Neural cell (in vitro differentiated cells): ENCODE measurements around the gene SLC31A1. TPM values are rescaled to one million over a fixed set of nuclear protein-coding genes. Genes with fewer than 3 reads are reported as not detected.

Source experiments
- H2AFZ ChIP-seq: fragments of 200-600, 300-800 bp; sonication (generic), shearing (Covaris generic); 2 replicates; pipeline ENCODE4 v1.6.0; 2014; ENCODE audit warnings: low read depth, mild to moderate bottlenecking, antibody characterized with exemption, low read length, moderate library complexity
- H3F3A ChIP-seq: fragments of 200-600 bp; shearing (Covaris generic); 2 replicates; pipeline ENCODE4 v1.6.1; 2016; ENCODE audit warnings: mild to moderate bottlenecking, moderate library complexity, mixed read lengths, antibody characterized with exemption, low read length; ENCODE audit not compliant: insufficient read depth, poor library complexity, severe bottlenecking
- H3K27ac ChIP-seq: fragments of 200-600, 300-800 bp; sonication (generic), shearing (Covaris generic); 2 replicates; pipeline ENCODE4 v1.5.1; 2014; ENCODE audit warnings: mild to moderate bottlenecking, low read length, moderate library complexity
- H3K27me3 ChIP-seq: fragments of 300-800, 200-600 bp; sonication (generic), shearing (Covaris generic); 2 replicates; pipeline ENCODE4 v1.6.0; 2014; ENCODE audit warnings: mild to moderate bottlenecking, low read depth, low read length, moderate library complexity; ENCODE audit not compliant: insufficient read depth
- H3K36me3 ChIP-seq: fragments of 300-800, 200-600 bp; sonication (generic), shearing (Covaris generic); 2 replicates; pipeline ENCODE4 v1.5.1; 2014; ENCODE audit warnings: mild to moderate bottlenecking, antibody characterized with exemption, low read length, moderate library complexity; ENCODE audit not compliant: insufficient read depth
- H3K4me2 ChIP-seq: fragments of 300-800, 200-600 bp; sonication (generic), shearing (Covaris generic); 2 replicates; pipeline ENCODE4 v1.6.0; 2014; ENCODE audit warnings: mild to moderate bottlenecking, low read length
- H3K4me3 ChIP-seq: fragments of 300-800, 200-600 bp; sonication (generic), shearing (Covaris generic); 2 replicates; pipeline ENCODE4 v1.5.1; 2014; ENCODE audit warnings: mild to moderate bottlenecking, low read length, moderate library complexity
- H3K79me2 ChIP-seq: fragments of 200-600 bp; shearing (Covaris generic); replicated peaks from 2 replicates; pipeline ENCODE4 v1.6.0; 2014; ENCODE audit warnings: mild to moderate bottlenecking, low read length, moderate library complexity; ENCODE audit not compliant: insufficient read depth
- H3K9ac ChIP-seq: fragments of 300-800, 200-600 bp; sonication (generic), shearing (Covaris generic); 2 replicates; pipeline ENCODE4 v1.6.1; 2016; ENCODE audit warnings: mild to moderate bottlenecking, low read length, mixed read lengths
- H3K9me2 ChIP-seq: fragments of 200-600 bp; shearing (Covaris generic); 2 replicates; pipeline ENCODE4 v1.6.1; 2016; ENCODE audit warnings: mild to moderate bottlenecking, low read length, mixed read lengths; ENCODE audit not compliant: insufficient read depth
- H3K9me3 ChIP-seq: fragments of 200-600, 300-800 bp; sonication (generic), shearing (Covaris generic); 2 replicates; pipeline ENCODE4 v1.6.1; 2016; ENCODE audit warnings: mild to moderate bottlenecking, mixed run types, low read length, moderate library complexity, mixed read lengths
- H4K20me1 ChIP-seq: fragments of 200-600 bp; shearing (Covaris generic); 2 replicates; pipeline ENCODE4 v1.6.1; 2016; ENCODE audit warnings: mild to moderate bottlenecking, mixed run types; ENCODE audit not compliant: insufficient read depth
- EP300 ChIP-seq: fragments of 450-650 bp; conservative IDR thresholded peaks from 2 replicates; pipeline ENCODE4 v1.6.1; 2014; ENCODE audit warnings: antibody characterized with exemption, mild to moderate bottlenecking, moderate library complexity; ENCODE audit not compliant: poor library complexity, severe bottlenecking
- EZH2 ChIP-seq: fragments of 200-600, 300-800 bp; shearing (Covaris generic), sonication (generic); IDR thresholded peaks from 2 replicates; pipeline ENCODE4 v1.6.1; 2014; ENCODE audit warnings: antibody characterized with exemption, low read length, borderline replicate concordance, mild to moderate bottlenecking; ENCODE audit not compliant: insufficient read depth, poor library complexity, severe bottlenecking
- MXI1 ChIP-seq: fragments of 450-650 bp; conservative IDR thresholded peaks from 2 replicates; pipeline ENCODE4 v1.6.1; 2014; ENCODE audit warnings: antibody characterized with exemption, mild to moderate bottlenecking; ENCODE audit not compliant: poor library complexity, severe bottlenecking
- POLR2AphosphoS5 ChIP-seq: IDR thresholded peaks from 2 replicates; pipeline ENCODE4 v1.6.1; 2012
- RAD21 ChIP-seq: fragments of 450-650 bp; conservative IDR thresholded peaks from 2 replicates; pipeline ENCODE4 v1.6.1; 2014; ENCODE audit warnings: antibody characterized with exemption, mild to moderate bottlenecking, moderate library complexity
- SMC3 ChIP-seq: fragments of 450-650 bp; conservative IDR thresholded peaks from 2 replicates; pipeline ENCODE4 v1.6.1; 2014; ENCODE audit warnings: antibody characterized with exemption, mild to moderate bottlenecking, moderate library complexity; ENCODE audit not compliant: poor library complexity
- TAF1 ChIP-seq: IDR thresholded peaks from 2 replicates; pipeline ENCODE4 v1.6.1; 2012; ENCODE audit warnings: low read depth
- polyA plus RNA-seq: library from polyadenylated mRNA; depleted of rRNA; stranded (reverse); fragments of >200 nt; gene quantifications from 2 replicates; pipeline ENCODE4 v1.2.3, GENCODE V29; 2014
- TF ChIP-seq, protein P1 (sequence below): fragments of 450-650 bp; IDR thresholded peaks from 2 replicates; pipeline ENCODE4 v1.5.1; 2014; ENCODE audit warnings: antibody characterized with exemption, mild to moderate bottlenecking, moderate library complexity; ENCODE audit not compliant: poor library complexity, severe bottlenecking
- TF ChIP-seq, protein P2 (sequence below): IDR thresholded peaks from 2 replicates; pipeline ENCODE4 v1.6.1; 2012; ENCODE audit warnings: borderline replicate concordance

The SLC31A1 gene
- polyA plus RNA-seq, 1 donor from 2014 or later = 7.4 TPM

DNA sequence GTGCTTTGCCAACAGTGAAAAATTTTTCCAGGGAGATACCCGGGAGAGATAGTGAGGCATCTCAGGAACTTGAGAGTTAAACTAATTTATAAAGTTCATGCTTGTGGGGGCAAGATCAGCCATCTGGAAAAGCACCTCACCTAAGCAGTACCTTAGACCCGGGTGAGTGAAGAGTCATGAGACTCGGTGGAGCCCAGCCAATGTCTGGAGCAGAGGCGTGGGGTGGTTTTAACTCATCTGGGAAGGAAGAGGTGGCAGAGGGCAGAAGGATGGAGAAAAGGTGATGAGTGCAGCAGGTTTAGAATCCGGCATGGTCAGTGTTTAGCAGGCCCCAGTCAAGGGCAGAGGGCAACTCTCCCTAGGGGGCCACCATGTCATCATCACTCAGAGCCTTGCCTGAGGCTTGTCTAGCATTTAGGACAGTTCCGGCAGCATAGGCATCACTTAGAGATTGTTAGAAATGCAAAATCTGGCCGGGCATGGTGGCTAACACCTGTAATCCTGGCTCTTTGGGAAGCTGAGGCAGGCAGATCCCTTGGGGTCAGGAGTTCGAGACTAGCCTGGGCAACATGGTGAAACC is 86.1 kb downstream of the SLC31A1 start:
- no peaks in the 10 kb centered on the region for H3K27me3 ChIP-seq
- H3K79me2 ChIP-seq = no peaks in the 10 kb centered on the region
- H3K4me3 ChIP-seq = no peak overlapping the region
- H2AFZ ChIP-seq = no peak overlapping the region
- H3K27ac ChIP-seq = no peak overlapping the region
- no peaks in the 10 kb centered on the region for H3F3A ChIP-seq
- no peaks in the 10 kb centered on the region for H4K20me1 ChIP-seq
- H3K9ac ChIP-seq = no peak overlapping the region
- H3K9me2 ChIP-seq = no peaks in the 10 kb centered on the region
- no peak overlapping the region for H3K4me2 ChIP-seq
- no peaks in the 10 kb centered on the region for H3K9me3 ChIP-seq
- H3K36me3 ChIP-seq = no peaks in the 10 kb centered on the region
- TF ChIP-seq EP300 (no peak), SMC3 (no peak), MXI1 (no peak), POLR2AphosphoS5 (no peak), RAD21 (no peak), EZH2 (no peak), TAF1 (no peak)
- TF ChIP-seq, protein P1, sequence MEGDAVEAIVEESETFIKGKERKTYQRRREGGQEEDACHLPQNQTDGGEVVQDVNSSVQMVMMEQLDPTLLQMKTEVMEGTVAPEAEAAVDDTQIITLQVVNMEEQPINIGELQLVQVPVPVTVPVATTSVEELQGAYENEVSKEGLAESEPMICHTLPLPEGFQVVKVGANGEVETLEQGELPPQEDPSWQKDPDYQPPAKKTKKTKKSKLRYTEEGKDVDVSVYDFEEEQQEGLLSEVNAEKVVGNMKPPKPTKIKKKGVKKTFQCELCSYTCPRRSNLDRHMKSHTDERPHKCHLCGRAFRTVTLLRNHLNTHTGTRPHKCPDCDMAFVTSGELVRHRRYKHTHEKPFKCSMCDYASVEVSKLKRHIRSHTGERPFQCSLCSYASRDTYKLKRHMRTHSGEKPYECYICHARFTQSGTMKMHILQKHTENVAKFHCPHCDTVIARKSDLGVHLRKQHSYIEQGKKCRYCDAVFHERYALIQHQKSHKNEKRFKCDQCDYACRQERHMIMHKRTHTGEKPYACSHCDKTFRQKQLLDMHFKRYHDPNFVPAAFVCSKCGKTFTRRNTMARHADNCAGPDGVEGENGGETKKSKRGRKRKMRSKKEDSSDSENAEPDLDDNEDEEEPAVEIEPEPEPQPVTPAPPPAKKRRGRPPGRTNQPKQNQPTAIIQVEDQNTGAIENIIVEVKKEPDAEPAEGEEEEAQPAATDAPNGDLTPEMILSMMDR = no peak
- TF ChIP-seq, protein P2, sequence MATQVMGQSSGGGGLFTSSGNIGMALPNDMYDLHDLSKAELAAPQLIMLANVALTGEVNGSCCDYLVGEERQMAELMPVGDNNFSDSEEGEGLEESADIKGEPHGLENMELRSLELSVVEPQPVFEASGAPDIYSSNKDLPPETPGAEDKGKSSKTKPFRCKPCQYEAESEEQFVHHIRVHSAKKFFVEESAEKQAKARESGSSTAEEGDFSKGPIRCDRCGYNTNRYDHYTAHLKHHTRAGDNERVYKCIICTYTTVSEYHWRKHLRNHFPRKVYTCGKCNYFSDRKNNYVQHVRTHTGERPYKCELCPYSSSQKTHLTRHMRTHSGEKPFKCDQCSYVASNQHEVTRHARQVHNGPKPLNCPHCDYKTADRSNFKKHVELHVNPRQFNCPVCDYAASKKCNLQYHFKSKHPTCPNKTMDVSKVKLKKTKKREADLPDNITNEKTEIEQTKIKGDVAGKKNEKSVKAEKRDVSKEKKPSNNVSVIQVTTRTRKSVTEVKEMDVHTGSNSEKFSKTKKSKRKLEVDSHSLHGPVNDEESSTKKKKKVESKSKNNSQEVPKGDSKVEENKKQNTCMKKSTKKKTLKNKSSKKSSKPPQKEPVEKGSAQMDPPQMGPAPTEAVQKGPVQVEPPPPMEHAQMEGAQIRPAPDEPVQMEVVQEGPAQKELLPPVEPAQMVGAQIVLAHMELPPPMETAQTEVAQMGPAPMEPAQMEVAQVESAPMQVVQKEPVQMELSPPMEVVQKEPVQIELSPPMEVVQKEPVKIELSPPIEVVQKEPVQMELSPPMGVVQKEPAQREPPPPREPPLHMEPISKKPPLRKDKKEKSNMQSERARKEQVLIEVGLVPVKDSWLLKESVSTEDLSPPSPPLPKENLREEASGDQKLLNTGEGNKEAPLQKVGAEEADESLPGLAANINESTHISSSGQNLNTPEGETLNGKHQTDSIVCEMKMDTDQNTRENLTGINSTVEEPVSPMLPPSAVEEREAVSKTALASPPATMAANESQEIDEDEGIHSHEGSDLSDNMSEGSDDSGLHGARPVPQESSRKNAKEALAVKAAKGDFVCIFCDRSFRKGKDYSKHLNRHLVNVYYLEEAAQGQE = no peak

DNA sequence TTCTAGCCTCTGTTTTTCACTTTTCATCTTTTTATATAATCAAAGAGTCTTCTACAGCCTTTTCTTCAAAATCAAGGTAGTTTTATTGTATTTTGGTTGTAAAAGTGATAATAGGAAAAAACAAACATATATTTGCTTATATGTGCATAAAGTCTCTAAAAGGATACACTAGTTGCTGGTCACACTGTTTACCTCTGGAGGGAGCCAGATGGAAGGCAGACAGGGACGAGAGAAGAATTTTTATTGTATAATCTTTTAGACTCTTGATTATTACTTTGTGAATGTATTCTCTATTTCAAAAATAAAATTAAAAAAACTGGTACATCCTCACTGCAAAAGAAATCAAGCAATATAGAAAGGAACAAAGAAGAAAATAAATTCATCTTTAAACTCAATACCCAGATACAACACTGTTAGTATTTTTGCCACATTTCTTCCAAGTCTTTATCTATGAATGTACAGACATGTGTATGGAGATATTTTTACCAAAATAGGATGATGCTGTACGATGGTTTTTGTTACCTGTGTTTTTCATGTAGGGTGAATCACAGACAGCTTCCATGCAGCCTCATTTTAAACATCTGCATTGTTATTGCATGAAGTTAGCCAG is 88.0 kb downstream of the SLC31A1 start:
- H2AFZ ChIP-seq = no peak overlapping the region

More for the DNA sequence above, 88.0 kb downstream of the SLC31A1 start:
- Histone ChIP-seq H3K9ac (no peak overlapping the region), H3K79me2 (no peaks in the 10 kb centered on the region), H3F3A (no peaks in the 10 kb centered on the region), H3K4me2 (no peak overlapping the region), H3K27me3 (no peaks in the 10 kb centered on the region), H3K4me3 (no peak overlapping the region), H4K20me1 (no peaks in the 10 kb centered on the region), H3K27ac (no peak overlapping the region), H3K36me3 (no peaks in the 10 kb centered on the region), H3K9me3 (no peaks in the 10 kb centered on the region), H3K9me2 (no peaks in the 10 kb centered on the region)
- TF ChIP-seq, protein P2 = no peak
- TF ChIP-seq RAD21 (peak; percentile 75), SMC3 (peak; percentile 68), POLR2AphosphoS5 (no peak)
- TF ChIP-seq, protein P1 = peak; percentile 69
